ENCODE data around the gene TMEM82. TPM values are rescaled to one million over a fixed set of nuclear protein-coding genes. Genes with fewer than 3 reads are reported as not detected.

The TMEM82 gene
- total RNA-seq, 1 donor, result not detected

DNA sequence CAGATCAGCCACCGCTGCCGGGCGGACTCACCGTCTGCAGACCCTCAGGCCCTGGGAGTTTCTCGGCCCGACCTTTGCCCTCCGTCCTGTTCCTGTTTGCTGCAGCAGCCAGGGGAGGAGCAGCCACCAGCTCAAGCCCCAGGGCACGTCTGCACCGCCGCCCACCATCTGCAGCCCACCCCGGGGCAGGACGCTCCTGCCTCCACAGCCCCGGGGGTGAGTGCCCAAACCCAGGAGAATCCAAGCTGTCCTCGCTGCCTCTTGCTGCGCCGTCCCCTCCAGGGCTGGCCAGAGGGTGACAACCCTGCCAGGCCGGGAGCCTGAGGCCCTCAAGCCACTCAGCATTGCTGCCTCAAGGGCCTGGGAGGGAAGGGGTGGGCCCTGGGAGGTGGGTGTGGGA is 7.4 kb upstream of the TMEM82 start:
- no peak overlapping the region for H3K4me3 ChIP-seq (ENCODE audit: low read depth, low read length)
- TF ChIP-seq, protein P1, sequence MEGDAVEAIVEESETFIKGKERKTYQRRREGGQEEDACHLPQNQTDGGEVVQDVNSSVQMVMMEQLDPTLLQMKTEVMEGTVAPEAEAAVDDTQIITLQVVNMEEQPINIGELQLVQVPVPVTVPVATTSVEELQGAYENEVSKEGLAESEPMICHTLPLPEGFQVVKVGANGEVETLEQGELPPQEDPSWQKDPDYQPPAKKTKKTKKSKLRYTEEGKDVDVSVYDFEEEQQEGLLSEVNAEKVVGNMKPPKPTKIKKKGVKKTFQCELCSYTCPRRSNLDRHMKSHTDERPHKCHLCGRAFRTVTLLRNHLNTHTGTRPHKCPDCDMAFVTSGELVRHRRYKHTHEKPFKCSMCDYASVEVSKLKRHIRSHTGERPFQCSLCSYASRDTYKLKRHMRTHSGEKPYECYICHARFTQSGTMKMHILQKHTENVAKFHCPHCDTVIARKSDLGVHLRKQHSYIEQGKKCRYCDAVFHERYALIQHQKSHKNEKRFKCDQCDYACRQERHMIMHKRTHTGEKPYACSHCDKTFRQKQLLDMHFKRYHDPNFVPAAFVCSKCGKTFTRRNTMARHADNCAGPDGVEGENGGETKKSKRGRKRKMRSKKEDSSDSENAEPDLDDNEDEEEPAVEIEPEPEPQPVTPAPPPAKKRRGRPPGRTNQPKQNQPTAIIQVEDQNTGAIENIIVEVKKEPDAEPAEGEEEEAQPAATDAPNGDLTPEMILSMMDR (IDR thresholded peaks at IDR 0.05; ENCODE audit: insufficient read depth, low read depth, low read length), result no peak
- DNase-seq (ENCODE audit: low read depth), result no peak

DNA sequence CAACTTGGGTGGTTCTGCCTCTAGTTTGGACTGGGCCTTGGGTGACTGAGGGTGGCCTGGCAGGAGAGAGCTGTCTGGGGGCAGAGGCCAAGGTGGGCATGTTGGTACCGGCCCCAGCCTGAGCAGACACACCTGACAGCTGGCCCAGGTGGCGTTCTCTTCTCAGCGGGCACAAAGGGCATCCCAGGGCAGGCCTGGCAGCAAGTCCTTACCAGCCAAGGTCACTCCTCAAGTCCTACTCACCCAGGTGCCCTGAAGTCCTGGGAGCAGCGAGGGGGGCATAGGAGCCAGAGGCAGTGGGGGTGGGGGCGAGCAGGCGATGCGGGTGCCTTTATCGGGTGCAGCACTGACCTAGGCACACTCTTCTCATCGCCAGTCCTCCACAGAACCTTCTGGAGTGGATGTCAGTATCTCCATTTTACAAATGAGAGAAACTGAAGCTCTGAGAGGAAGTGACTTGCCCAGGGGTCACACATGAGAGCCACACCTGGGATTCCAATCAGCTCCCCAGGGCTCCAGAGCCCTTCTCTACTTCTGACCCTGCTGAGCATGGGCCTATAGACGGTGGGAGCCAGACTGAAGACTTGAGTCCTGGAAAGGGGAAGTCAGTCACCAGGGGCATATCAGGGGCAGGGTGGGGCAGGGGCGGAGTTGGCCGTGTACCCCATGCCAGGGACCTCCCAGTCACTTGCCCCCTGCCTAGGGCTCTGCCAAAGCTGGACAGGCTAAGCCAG is 6.8 kb upstream of the TMEM82 start:
- no peak overlapping the region for H3K4me3 ChIP-seq (ENCODE audit: low read depth, low read length)
- no peak for DNase-seq (ENCODE audit: low read depth)
- TF ChIP-seq, protein P1 (IDR thresholded peaks at IDR 0.05; ENCODE audit: insufficient read depth, low read depth, low read length), result no peak

GRCh38 chr1:15736038-15736891 is 6.0 kb upstream of the TMEM82 start, which contains the start of gene SLC25A34:
SLC25A34 (plus strand) TSS chr1:15736258; CDS start chr1:15736486, 228 bp downstream.
- no peak within 1 kb of the TSS for H3K4me3 ChIP-seq (ENCODE audit: low read depth, low read length)
- TF ChIP-seq, protein P1 (IDR thresholded peaks at IDR 0.05; ENCODE audit: insufficient read depth, low read depth, low read length), result peak; percentile 8
- no peak for DNase-seq (ENCODE audit: low read depth)

DNA sequence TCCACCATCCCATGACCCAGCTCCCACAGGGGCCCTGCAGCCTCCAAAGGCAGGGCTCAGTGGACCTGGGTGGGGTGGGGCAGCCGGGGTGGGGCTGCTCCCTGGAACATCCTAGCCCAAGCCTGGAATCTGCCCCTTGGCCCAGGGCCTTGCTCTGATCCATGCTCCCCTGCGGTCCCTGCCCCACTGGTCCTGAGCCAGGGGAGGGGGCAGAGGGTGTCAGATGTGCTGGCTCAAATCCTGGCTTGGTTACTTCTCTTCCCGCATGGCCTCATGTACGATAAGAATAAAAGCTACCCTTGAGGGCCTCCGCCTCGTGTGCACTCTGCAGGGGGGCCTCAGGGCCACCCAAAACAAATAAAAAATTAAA is 5.4 kb upstream of the TMEM82 start:
- no peak overlapping the region for H3K4me3 ChIP-seq (ENCODE audit: low read depth, low read length)
- no peak for DNase-seq (ENCODE audit: low read depth)
- TF ChIP-seq, protein P1 (IDR thresholded peaks at IDR 0.05; ENCODE audit: insufficient read depth, low read depth, low read length), result no peak

DNA sequence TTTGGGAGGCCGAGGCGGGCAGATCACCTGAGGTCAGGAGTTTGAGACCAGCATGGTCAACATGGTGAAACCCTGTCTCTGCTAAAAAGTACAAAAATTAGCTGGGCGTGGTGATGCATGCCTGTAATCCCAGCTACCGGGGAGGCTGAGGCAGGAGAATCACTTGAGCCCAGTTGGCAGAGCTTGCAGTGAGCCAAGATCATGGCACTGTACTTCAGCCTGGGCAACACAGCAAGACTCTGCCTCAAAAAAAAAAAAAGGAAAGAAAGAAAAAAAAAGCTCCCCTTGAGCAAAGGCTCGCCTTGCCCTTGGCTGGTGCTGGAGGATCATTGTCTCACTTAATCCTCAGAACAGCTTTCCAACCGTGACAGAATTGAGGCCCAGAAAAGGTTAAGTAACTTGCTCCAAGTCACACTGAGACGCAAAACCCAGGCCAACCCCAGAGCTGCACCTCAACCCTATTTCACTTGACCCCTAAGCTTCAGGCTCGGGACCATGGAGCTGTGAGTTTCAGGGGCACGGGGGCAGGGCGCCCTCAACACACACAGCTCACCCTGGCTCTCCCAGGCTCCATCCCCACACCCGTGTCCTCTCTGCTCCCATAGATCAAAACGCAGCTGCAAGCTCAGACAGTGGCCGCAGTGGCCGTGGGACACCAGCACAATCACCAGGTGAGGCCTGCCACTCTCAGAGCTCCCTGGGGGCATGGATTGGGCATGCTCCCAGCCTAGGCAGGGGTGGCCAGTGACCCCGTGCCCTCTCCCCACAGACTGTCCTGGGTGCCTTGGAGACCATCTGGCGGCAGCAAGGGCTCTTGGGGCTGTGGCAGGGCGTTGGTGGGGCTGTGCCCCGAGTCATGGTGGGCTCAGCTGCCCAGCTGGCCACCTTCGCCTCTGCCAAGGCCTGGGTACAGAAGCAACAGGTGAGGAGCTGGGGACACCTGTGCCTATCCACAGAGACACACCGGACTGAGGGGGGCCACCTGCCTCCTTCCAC is 4.7 kb upstream of the TMEM82 start:
- TF ChIP-seq, protein P1 (IDR thresholded peaks at IDR 0.05; ENCODE audit: insufficient read depth, low read depth, low read length), result no peak

DNA sequence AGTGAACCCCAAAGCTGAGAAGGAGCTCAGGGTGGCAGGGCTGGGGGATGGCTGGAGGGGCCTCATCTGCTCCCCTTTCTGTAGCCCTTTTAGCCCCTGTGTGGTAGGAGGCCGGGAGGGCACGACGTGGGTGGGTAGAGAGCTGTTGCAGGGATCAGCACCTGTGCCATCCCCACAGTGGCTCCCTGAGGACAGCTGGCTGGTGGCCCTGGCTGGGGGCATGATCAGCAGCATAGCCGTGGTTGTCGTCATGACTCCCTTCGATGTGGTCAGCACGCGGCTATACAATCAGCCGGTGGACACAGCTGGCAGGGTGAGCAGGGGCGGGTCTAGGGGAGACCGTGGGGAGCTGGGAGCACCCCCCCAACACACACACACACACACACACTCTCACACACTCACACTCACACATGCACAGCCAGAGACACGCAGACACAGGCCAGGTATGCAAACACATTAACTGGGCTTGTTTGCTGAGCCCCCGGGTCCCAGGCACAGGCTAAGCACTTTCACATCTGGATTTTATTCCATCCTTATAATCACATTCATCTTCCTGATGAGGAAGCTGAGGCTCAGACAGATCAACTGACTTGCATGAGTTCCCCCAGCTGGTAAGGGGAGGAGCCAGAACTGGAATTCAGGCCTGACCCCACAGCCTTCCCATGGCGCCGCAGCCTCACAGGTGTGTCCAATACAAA is 3.7 kb upstream of the TMEM82 start:
- DNase-seq (ENCODE audit: low read depth), result no peak
- H3K4me3 ChIP-seq (ENCODE audit: low read depth, low read length), result no peak overlapping the region
- TF ChIP-seq, protein P1 (IDR thresholded peaks at IDR 0.05; ENCODE audit: insufficient read depth, low read depth, low read length), result no peak

More for the DNA sequence above, 4.7 kb upstream of the TMEM82 start:
- no peak overlapping the region for H3K4me3 ChIP-seq (ENCODE audit: low read depth, low read length)
- no peak for DNase-seq (ENCODE audit: low read depth)
